ENCODE results near the gene STOX2.

The STOX2 gene

GRCh38 chr4:183995570-183995969 lies 90.5 kb downstream of the STOX2 start:
- H3K9ac ChIP-seq = no peak overlapping the region
- no peaks in the 10 kb centered on the region for H3K27me3 ChIP-seq (ENCODE audit: insufficient read depth, low read depth)
- H2AFZ ChIP-seq (ENCODE audit: low read depth) = no peak overlapping the region
- no peaks in the 10 kb centered on the region for H3K79me2 ChIP-seq (ENCODE audit: insufficient read depth, low read depth)
- no peak overlapping the region for H3K27ac ChIP-seq
- no peak for TF ChIP-seq CTCF (conservative IDR thresholded peaks at IDR 0.05; ENCODE audit: low read depth, low read length)
- no peak overlapping the region for H3K4me2 ChIP-seq
- no peak overlapping the region for H3K4me3 ChIP-seq (IDR thresholded peaks at IDR 0.05; ENCODE audit: insufficient read depth, low read depth, low read length)
- H3K36me3 ChIP-seq (ENCODE audit: insufficient read depth) = no peaks in the 10 kb centered on the region
- no peaks in the 10 kb centered on the region for H4K20me1 ChIP-seq (ENCODE audit: insufficient read depth)
- H3K4me1 ChIP-seq (ENCODE audit: low read depth, poor library complexity, severe bottlenecking) = no peaks in the 10 kb centered on the region

GRCh38 chr4:183996868-183997267 lies 91.8 kb downstream of the STOX2 start:
- no peaks in the 10 kb centered on the region for H3K79me2 ChIP-seq (ENCODE audit: insufficient read depth, low read depth)
- no peaks in the 10 kb centered on the region for H4K20me1 ChIP-seq (ENCODE audit: insufficient read depth)
- no peak overlapping the region for H3K9ac ChIP-seq
- no peaks in the 10 kb centered on the region for H3K36me3 ChIP-seq (ENCODE audit: insufficient read depth)
- no peak for TF ChIP-seq CTCF (conservative IDR thresholded peaks at IDR 0.05; ENCODE audit: low read depth, low read length)
- no peak overlapping the region for H3K27ac ChIP-seq
- no peaks in the 10 kb centered on the region for H3K27me3 ChIP-seq (ENCODE audit: insufficient read depth, low read depth)
- no peak overlapping the region for H3K4me2 ChIP-seq
- no peak overlapping the region for H2AFZ ChIP-seq (ENCODE audit: low read depth)
- H3K4me3 ChIP-seq (IDR thresholded peaks at IDR 0.05; ENCODE audit: insufficient read depth, low read depth, low read length) = no peak overlapping the region
- no peaks in the 10 kb centered on the region for H3K4me1 ChIP-seq (ENCODE audit: low read depth, poor library complexity, severe bottlenecking)

GRCh38 chr4:183999435-183999834 lies 94.3 kb downstream of the STOX2 start:
- no peak overlapping the region for H3K27ac ChIP-seq
- no peak overlapping the region for H3K9ac ChIP-seq
- H4K20me1 ChIP-seq (ENCODE audit: insufficient read depth) = no peaks in the 10 kb centered on the region
- no peak for TF ChIP-seq CTCF (conservative IDR thresholded peaks at IDR 0.05; ENCODE audit: low read depth, low read length)
- no peak overlapping the region for H3K4me3 ChIP-seq (IDR thresholded peaks at IDR 0.05; ENCODE audit: insufficient read depth, low read depth, low read length)
- H2AFZ ChIP-seq (ENCODE audit: low read depth) = no peak overlapping the region
- H3K79me2 ChIP-seq (ENCODE audit: insufficient read depth, low read depth) = no peaks in the 10 kb centered on the region
- no peaks in the 10 kb centered on the region for H3K27me3 ChIP-seq (ENCODE audit: insufficient read depth, low read depth)
- H3K4me2 ChIP-seq = no peak overlapping the region
- no peaks in the 10 kb centered on the region for H3K36me3 ChIP-seq (ENCODE audit: insufficient read depth)
- no peaks in the 10 kb centered on the region for H3K4me1 ChIP-seq (ENCODE audit: low read depth, poor library complexity, severe bottlenecking)

GRCh38 chr4:184000457-184001396 lies 95.6 kb downstream of the STOX2 start:
- Histone ChIP-seq H4K20me1 (ENCODE audit: insufficient read depth) (no peaks in the 10 kb centered on the region), H3K4me3 (IDR thresholded peaks at IDR 0.05; ENCODE audit: insufficient read depth, low read depth, low read length) (no peak overlapping the region), H2AFZ (ENCODE audit: low read depth) (no peak overlapping the region), H3K4me2 (no peak overlapping the region), H3K27ac (no peak overlapping the region), H3K79me2 (ENCODE audit: insufficient read depth, low read depth) (no peaks in the 10 kb centered on the region), H3K36me3 (ENCODE audit: insufficient read depth) (no peaks in the 10 kb centered on the region), H3K27me3 (ENCODE audit: insufficient read depth, low read depth) (no peaks in the 10 kb centered on the region), H3K9ac (no peak overlapping the region), H3K4me1 (ENCODE audit: low read depth, poor library complexity, severe bottlenecking) (no peaks in the 10 kb centered on the region)
- TF ChIP-seq CTCF (conservative IDR thresholded peaks at IDR 0.05; ENCODE audit: low read depth, low read length) = no peak

Measured in KMS-11 (cell line).